ENCODE measurements around the gene ATP13A5.

Gene ATP13A5

GRCh38 chr3:193378706-193379105, at the start of gene ATP13A5:
Gene ATP13A5, minus strand, starts transcription at chr3:193378753. Its CDS starts 28 bp downstream, at chr3:193378725.
- no peak for DNase-seq

GRCh38 chr3:193418576-193419373, 40.2 kb upstream of the ATP13A5 start:
- DNase-seq: no peak

- DNase-seq: no peak
Measured at GRCh38 chr3:193416629-193417028, 38.1 kb upstream of the ATP13A5 start.

- no peak for DNase-seq
Measured at GRCh38 chr3:193407688-193408087, 29.1 kb upstream of the ATP13A5 start.

- no peak for DNase-seq
Measured at GRCh38 chr3:193407112-193407511, 28.6 kb upstream of the ATP13A5 start.

GRCh38 chr3:193403307-193403706, 24.8 kb upstream of the ATP13A5 start:
- no peak for DNase-seq

- no peak for DNase-seq
Measured at GRCh38 chr3:193400304-193400703, 21.8 kb upstream of the ATP13A5 start.

- DNase-seq: no peak
Measured at GRCh38 chr3:193396451-193397244, 18.1 kb upstream of the ATP13A5 start.

GRCh38 chr3:193391902-193392301, 13.3 kb upstream of the ATP13A5 start:
- no peak for DNase-seq

GRCh38 chr3:193389335-193389734, 10.8 kb upstream of the ATP13A5 start:
- no peak for DNase-seq

- DNase-seq: no peak
Measured at GRCh38 chr3:193388361-193388760, 9.8 kb upstream of the ATP13A5 start.

- no peak for DNase-seq
Measured at GRCh38 chr3:193387596-193387995, 9.0 kb upstream of the ATP13A5 start.

- no peak for DNase-seq
Measured at GRCh38 chr3:193377591-193377990, 962 bp downstream of the ATP13A5 start.

GRCh38 chr3:193375614-193376013, 2.9 kb downstream of the ATP13A5 start:
- no peak for DNase-seq

- no peak for DNase-seq
Measured at GRCh38 chr3:193372783-193373182, 5.8 kb downstream of the ATP13A5 start.

- no peak for DNase-seq
Measured at GRCh38 chr3:193367868-193368267, 10.7 kb downstream of the ATP13A5 start.

GRCh38 chr3:193357291-193357690, 21.3 kb downstream of the ATP13A5 start:
- no peak for DNase-seq

GRCh38 chr3:193354423-193354822, 24.1 kb downstream of the ATP13A5 start:
- no peak for DNase-seq

GRCh38 chr3:193350744-193351143, 27.8 kb downstream of the ATP13A5 start:
- DNase-seq: no peak

- no peak for DNase-seq
Measured at GRCh38 chr3:193348686-193349085, 29.9 kb downstream of the ATP13A5 start.

- peak; percentile 56 for DNase-seq
Measured at GRCh38 chr3:193347521-193348501, 30.7 kb downstream of the ATP13A5 start.

GRCh38 chr3:193346259-193346658, 32.3 kb downstream of the ATP13A5 start:
- no peak for DNase-seq

- no peak for DNase-seq
Measured at GRCh38 chr3:193345431-193345830, 33.1 kb downstream of the ATP13A5 start.
